GM12878 (cell line): ENCODE data around the gene NAV2. TPM values are rescaled to one million over a fixed set of nuclear protein-coding genes. Genes with fewer than 3 reads are reported as not detected.
A peak's percentile ranks its signal among the peaks of the same experiment; 100 is the strongest.

Experiments
- ATAC-seq: fragments of 200-7000 bp; cut with Tn5 transposase; 3 replicates; pipeline ENCODE4 v1.9.1; 2020; ENCODE audit warnings: mild to moderate bottlenecking, moderate library complexity
- BruUV-seq: library from RNA; stranded (reverse); fragments of 400-500 nt; replicated peaks from 2 replicates; lab custom pipeline; 2021; lab: Mats Ljungman, UMichigan
- CTCF ChIA-PET: fragments of 300-600 bp; sonication (Branson Sonifier 250); formaldehyde crosslinking; extraction: SDS; loops from one replicate; lab custom pipeline; 2021; ENCODE audit warnings: inconsistent platforms; lab: Yijun Ruan, JAX
- POLR2A ChIA-PET: fragments of 350-600 bp; formaldehyde crosslinking; extraction: SDS; loops from one replicate; lab custom pipeline; 2021; ENCODE audit warnings: inconsistent platforms; lab: Charles Lee
- RAD21 ChIA-PET: fragments of 300-600 bp; sonication (Branson Sonifier 250); formaldehyde crosslinking; loops from one replicate; lab custom pipeline; 2023; ENCODE audit warnings: antibody characterized with exemption; ENCODE audit not compliant: unreplicated experiment; lab: Charles Lee
- SMC1A ChIA-PET: fragments of 300-600 bp; sonication (Branson Sonifier 250); formaldehyde crosslinking; loops from one replicate; lab custom pipeline; 2023; ENCODE audit not compliant: unreplicated experiment, uncharacterized antibody; lab: Charles Lee
- DNase-seq: peaks from one replicate; pipeline ENCODE4 v3.0.0-alpha.2; 2011; ENCODE audit warnings: low read depth, low spot score
- FAIRE-seq: peaks from 3 replicates; lab custom pipeline; 2011; peaks lifted over from hg19 to GRCh38; lab: Jason Lieb, UNC
- H2AFZ ChIP-seq: 2 replicates; pipeline ENCODE4 v1.6.0; 2011; ENCODE audit warnings: low read depth, low read length, control low read depth; ENCODE audit not compliant: control insufficient read depth
- H3K27ac ChIP-seq: 2 replicates; pipeline ENCODE4 v1.5.1; 2011; ENCODE audit warnings: control low read depth; ENCODE audit not compliant: control insufficient read depth, insufficient read depth
- H3K27me3 ChIP-seq, 2 experiments: replicated peaks in 1 of 2; 2 replicates each; pipeline versions ENCODE4 v1.6.0 to v1.6.1; 2011; ENCODE audit warnings: low read length in 1 of 2; ENCODE audit not compliant: control insufficient read depth in 2 of 2, insufficient read depth in 2 of 2
- H3K36me3 ChIP-seq, 2 experiments: 2 replicates each; pipeline ENCODE4 v1.5.1; 2011; ENCODE audit warnings: low read length in 1 of 2; ENCODE audit not compliant: control insufficient read depth in 2 of 2, insufficient read depth in 2 of 2
- H3K4me1 ChIP-seq: 2 replicates; pipeline ENCODE4 v1.6.1; 2011; ENCODE audit warnings: mild to moderate bottlenecking, low read length, moderate library complexity, mixed read lengths; ENCODE audit not compliant: control insufficient read depth, insufficient read depth
- H3K4me2 ChIP-seq: 2 replicates; pipeline ENCODE4 v1.6.0; 2011; ENCODE audit warnings: control low read depth; ENCODE audit not compliant: control insufficient read depth, insufficient read depth
- H3K4me3 ChIP-seq: fragments of 200-600 bp; sonication (generic); 2 replicates; pipeline ENCODE4 v1.5.1; 2016
- H3K79me2 ChIP-seq: 2 replicates; pipeline ENCODE4 v1.6.0; 2011; ENCODE audit warnings: low read length; ENCODE audit not compliant: control insufficient read depth, insufficient read depth
- H3K9ac ChIP-seq: 2 replicates; pipeline ENCODE4 v1.8.0; 2011; ENCODE audit warnings: low read length, control low read depth, mixed read lengths; ENCODE audit not compliant: control insufficient read depth, insufficient read depth
- H3K9me3 ChIP-seq: replicated peaks from 3 replicates; pipeline ENCODE4 v1.5.1; 2011; ENCODE audit warnings: mild to moderate bottlenecking, low read length; ENCODE audit not compliant: control insufficient read depth, insufficient read depth
- H4K20me1 ChIP-seq: 2 replicates; pipeline ENCODE4 v1.6.0; 2011; ENCODE audit not compliant: control insufficient read depth, insufficient read depth
- CHD2 ChIP-seq: IDR thresholded peaks from 2 replicates; pipeline ENCODE4 v1.6.1; 2011; ENCODE audit warnings: low read depth, low read length, improper control_type of control experiment, borderline replicate concordance
- EP300 ChIP-seq, 2 experiments: fragments of 150-350 bp in 1 of 2; IDR thresholded peaks; 2 replicates each; pipeline ENCODE4 v1.6.1; 2011 to 2012; ENCODE audit warnings: low read depth in 2 of 2, low read length in 2 of 2, borderline replicate concordance in 1 of 2, improper control_type of control experiment in 1 of 2, inconsistent platforms in 1 of 2; ENCODE audit not compliant: control insufficient read depth in 1 of 2
- RAD21 ChIP-seq: IDR thresholded peaks from 2 replicates; pipeline ENCODE4 v1.6.1; 2011; ENCODE audit warnings: mild to moderate bottlenecking, low read depth, low read length, moderate library complexity; ENCODE audit not compliant: insufficient read depth
- SMC3 ChIP-seq: IDR thresholded peaks from 2 replicates; pipeline ENCODE4 v1.6.1; 2011; ENCODE audit warnings: low read length, improper control_type of control experiment, borderline replicate concordance
- SPI1 ChIP-seq: IDR thresholded peaks from 2 replicates; pipeline ENCODE4 v1.6.1; 2011; ENCODE audit warnings: low read depth, mild to moderate bottlenecking, low read length, moderate library complexity, borderline replicate concordance; ENCODE audit not compliant: insufficient read depth
- WGBS: methylation state at CpG from one replicate; pipeline ENCODE4 v1.1.6; 2016; ENCODE audit warnings: low lambda C conversion rate; ENCODE audit not compliant: insufficient replicate concordance, insufficient coverage; ENCODE audit errors: missing lambda C conversion rate; 5-methylcytosine and 5-hydroxymethylcytosine counted together
- in situ Hi-C: fragments of 300-500 bp; cut with MboI; formaldehyde crosslinking; loops from 9 replicates; pipeline ENCODE4 v1.14.3; 2018; ENCODE audit warnings: mixed read lengths
- intact Hi-C: fragments of 100-400 bp; cut with micrococcal nuclease; formaldehyde crosslinking; loops from one replicate; pipeline ENCODE4 v1.14.2; 2022; ENCODE audit not compliant: unreplicated experiment
- polyA plus RNA-seq, 11 experiments: library from polyadenylated mRNA; depleted of rRNA in 4 of 11; unstranded in 6 of 11; stranded (reverse) in 5 of 11; fragments of >200 nt; fragmentation: Nextera tagmentation in 4 of 11; fragmentation: Illumina TruSeq in 1 of 11; extraction: Ambion mirVana in 4 of 11; extraction: Trizol in 1 of 11; gene quantifications; 1 replicate in 1 of 11; 2 replicates in 10 of 11; pipeline versions ENCODE4 v1.2.1 to v1.2.3, GENCODE V29; 2011 to 2016; ENCODE audit warnings: inconsistent platforms in 2 of 11, missing spikeins in 2 of 11, low read depth in 1 of 11
- total RNA-seq, 4 experiments: library from RNA; depleted of rRNA in 3 of 4; stranded (reverse); fragments of >200 nt in 3 of 4; fragmentation: Illumina TruSeq in 1 of 4; extraction: Trizol in 1 of 4; gene quantifications; 2 replicates each; pipeline versions ENCODE4 v1.2.1 to v1.2.3, GENCODE V29; 2013 to 2021
- TF ChIP-seq, protein P1 (sequence below), 3 experiments: IDR thresholded peaks in 2 of 3; conservative IDR thresholded peaks in 1 of 3; 2 replicates each; pipeline ENCODE4 v1.5.1; 2011; ENCODE audit warnings: low read depth in 3 of 3, low read length in 3 of 3, mild to moderate bottlenecking in 3 of 3, control low read depth in 2 of 3, moderate library complexity in 2 of 3, inconsistent platforms in 1 of 3, mixed read lengths in 1 of 3; ENCODE audit not compliant: control insufficient read depth in 2 of 3, insufficient read depth in 1 of 3; ENCODE audit errors: extremely low read depth in 1 of 3
- TF ChIP-seq, protein P2 (sequence below): fragments of 450-650 bp; IDR thresholded peaks from 2 replicates; pipeline ENCODE4 v1.6.1; 2016; ENCODE audit warnings: mild to moderate bottlenecking

Gene NAV2
- total and polyA plus RNA-seq, 10 of the 15 experiments (the other 5 are each of a cell fraction or from before 2014, with no cell fraction given): 0.35 to 6.1 (median 1.1) TPM

DNA sequence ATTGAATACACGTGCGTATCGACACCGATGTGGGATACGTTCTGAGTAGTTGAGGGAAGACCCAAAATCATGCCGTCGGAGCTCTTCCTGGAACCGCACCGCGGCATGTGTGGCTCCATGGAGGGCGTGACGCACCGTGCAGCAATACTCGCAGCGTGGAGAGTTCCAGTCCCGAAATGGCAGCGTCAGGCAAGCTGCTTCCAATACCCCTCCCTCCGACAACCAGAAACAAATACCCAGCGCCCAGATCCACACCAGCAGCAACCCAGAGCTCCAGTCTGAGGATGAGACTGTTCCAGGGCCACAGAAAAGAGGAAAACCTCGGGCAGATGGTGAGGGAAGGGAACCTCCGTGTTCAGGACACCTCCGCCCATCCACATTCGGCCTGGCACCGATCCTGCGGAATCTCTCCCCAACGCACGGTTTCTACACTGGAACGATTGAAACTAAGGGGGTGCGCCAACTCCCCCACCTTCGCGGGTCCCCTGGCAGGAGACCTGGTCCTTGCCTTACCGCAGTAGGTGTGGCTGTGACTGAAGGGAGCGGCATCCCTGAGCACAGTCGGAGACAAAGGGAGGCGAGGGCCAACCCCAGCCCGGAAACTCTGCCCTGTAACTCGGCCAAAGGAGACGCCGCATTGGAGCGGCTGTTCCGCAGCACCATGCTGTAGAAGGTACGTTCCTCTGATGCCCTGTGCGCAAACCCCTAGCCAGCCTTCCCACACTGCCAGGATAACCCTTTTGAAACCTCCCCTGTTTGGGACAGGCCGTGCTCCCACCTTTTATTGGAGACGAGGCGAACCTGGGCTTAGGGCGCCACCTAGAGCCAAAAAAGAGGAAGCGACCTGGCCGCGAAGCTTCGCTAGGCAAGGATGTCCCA is 419.4 kb downstream of the NAV2 start:
- H3K4me3 ChIP-seq: no peak overlapping the region
- intact Hi-C loops: loop anchor here (1.0 to 10.0 kb wide), 4 partner anchors 63 to 570 kb away; no protein-coding TSS in a partner anchor
- SMC1A ChIA-PET: interaction anchor here (0.6 to 2.5 kb wide), 18 partner anchors 10 to 228 kb away, joined by 3 to 19 read pairs (median 4); no protein-coding TSS in a partner anchor
- BruUV-seq: no TSS peak
- 39% methylated on average over 50 of the region's 51 CpGs for WGBS
- peak overlapping the region; percentile 50; the same call in 1 of the 2 replicates for H3K4me2 ChIP-seq
- H3K79me2 ChIP-seq: no peaks in the 10 kb centered on the region
- no peak for FAIRE-seq
- no peak overlapping the region for H3K27ac ChIP-seq
- DNase-seq: no peak
- no peaks in the 10 kb centered on the region for H3K4me1 ChIP-seq
- H3K9ac ChIP-seq: no peak overlapping the region
- POLR2A ChIA-PET: no interaction called here
- no peaks in the 10 kb centered on the region for H3K36me3 ChIP-seq
- CTCF ChIA-PET: interaction anchor here (0.6 to 5.0 kb wide), 64 partner anchors 9 to 1030 kb away, joined by 3 to 47 read pairs (median 4); partner anchors contain the start of gene HTATIP2
- peaks cover 1 to 7% of the 10 kb centered on the region in 2 experiments; a peak in 3 of 4 replicates for H3K27me3 ChIP-seq
- 0 out of 2 replicates have a peak, but pooled peaks cover 3% of the 10 kb centered on the region for H4K20me1 ChIP-seq
- RAD21 ChIA-PET: interaction anchor here (0.7 to 2.4 kb wide), 11 partner anchors 178 to 231 kb away, joined by 3 to 15 read pairs (median 5); partner anchors contain the start of gene HTATIP2
- in situ Hi-C loops: no loop called here
- H2AFZ ChIP-seq: peak overlapping the region; percentile 53
- TF ChIP-seq CHD2 (no peak), RAD21 (peak; percentile 68), SPI1 (peak; percentile 69), SMC3 (peak; percentile 47; the same call in 1 of the 2 replicates), EP300 (IDR thresholded peaks at IDR 0.05; ENCODE audit: borderline replicate concordance in 1 of 2, control insufficient read depth in 1 of 2, low read depth in 2 of 2, low read length in 2 of 2) (no peak)
- TF ChIP-seq, protein P1, sequence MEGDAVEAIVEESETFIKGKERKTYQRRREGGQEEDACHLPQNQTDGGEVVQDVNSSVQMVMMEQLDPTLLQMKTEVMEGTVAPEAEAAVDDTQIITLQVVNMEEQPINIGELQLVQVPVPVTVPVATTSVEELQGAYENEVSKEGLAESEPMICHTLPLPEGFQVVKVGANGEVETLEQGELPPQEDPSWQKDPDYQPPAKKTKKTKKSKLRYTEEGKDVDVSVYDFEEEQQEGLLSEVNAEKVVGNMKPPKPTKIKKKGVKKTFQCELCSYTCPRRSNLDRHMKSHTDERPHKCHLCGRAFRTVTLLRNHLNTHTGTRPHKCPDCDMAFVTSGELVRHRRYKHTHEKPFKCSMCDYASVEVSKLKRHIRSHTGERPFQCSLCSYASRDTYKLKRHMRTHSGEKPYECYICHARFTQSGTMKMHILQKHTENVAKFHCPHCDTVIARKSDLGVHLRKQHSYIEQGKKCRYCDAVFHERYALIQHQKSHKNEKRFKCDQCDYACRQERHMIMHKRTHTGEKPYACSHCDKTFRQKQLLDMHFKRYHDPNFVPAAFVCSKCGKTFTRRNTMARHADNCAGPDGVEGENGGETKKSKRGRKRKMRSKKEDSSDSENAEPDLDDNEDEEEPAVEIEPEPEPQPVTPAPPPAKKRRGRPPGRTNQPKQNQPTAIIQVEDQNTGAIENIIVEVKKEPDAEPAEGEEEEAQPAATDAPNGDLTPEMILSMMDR (IDR thresholded peaks at IDR 0.05 in 2 of 3, conservative IDR thresholded peaks at IDR 0.05 in 1 of 3; ENCODE audit: control insufficient read depth in 2 of 3, extremely low read depth in 1 of 3, insufficient read depth in 1 of 3, low read depth in 3 of 3, low read length in 3 of 3): peak; percentile 73 to 90 (median 75)
- TF ChIP-seq, protein P2, sequence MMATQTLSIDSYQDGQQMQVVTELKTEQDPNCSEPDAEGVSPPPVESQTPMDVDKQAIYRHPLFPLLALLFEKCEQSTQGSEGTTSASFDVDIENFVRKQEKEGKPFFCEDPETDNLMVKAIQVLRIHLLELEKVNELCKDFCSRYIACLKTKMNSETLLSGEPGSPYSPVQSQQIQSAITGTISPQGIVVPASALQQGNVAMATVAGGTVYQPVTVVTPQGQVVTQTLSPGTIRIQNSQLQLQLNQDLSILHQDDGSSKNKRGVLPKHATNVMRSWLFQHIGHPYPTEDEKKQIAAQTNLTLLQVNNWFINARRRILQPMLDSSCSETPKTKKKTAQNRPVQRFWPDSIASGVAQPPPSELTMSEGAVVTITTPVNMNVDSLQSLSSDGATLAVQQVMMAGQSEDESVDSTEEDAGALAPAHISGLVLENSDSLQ: no peak
- no peaks in the 10 kb centered on the region for H3K9me3 ChIP-seq
- ATAC-seq: peak; percentile 76
